NCI-H2081 treated with DMSO at 0.1 percent for 48 hours (cell line): ENCODE measurements around the gene CA4.

ENCODE experiments used
- DNase-seq: peaks from one replicate; lab custom pipeline; 2025; lab: John Stamatoyannopoulos, UW

Gene CA4

GRCh38 chr17:60155815-60156214 is 6.0 kb downstream of the CA4 start:
- DNase-seq, result no peak

GRCh38 chr17:60156746-60157145 is 7.0 kb downstream of the CA4 start:
- DNase-seq, result no peak

GRCh38 chr17:60157487-60158040 is 7.8 kb downstream of the CA4 start:
- no peak for DNase-seq

GRCh38 chr17:60158751-60159478 is 9.1 kb downstream of the CA4 start:
- DNase-seq, result no peak

- DNase-seq, result no peak
Measured at GRCh38 chr17:60159479-60159866, 9.7 kb downstream of the CA4 start.

GRCh38 chr17:60160829-60161501 is 11.2 kb downstream of the CA4 start:
- DNase-seq, result no peak

GRCh38 chr17:60161598-60162330 is 12.0 kb downstream of the CA4 start:
- no peak for DNase-seq

- no peak for DNase-seq
Measured at GRCh38 chr17:60163108-60163784, 13.5 kb downstream of the CA4 start.

GRCh38 chr17:60164164-60164563 is 14.4 kb downstream of the CA4 start:
- DNase-seq, result no peak

GRCh38 chr17:60164697-60165096 is 14.9 kb downstream of the CA4 start:
- no peak for DNase-seq

GRCh38 chr17:60165223-60165622 is 15.4 kb downstream of the CA4 start:
- DNase-seq, result no peak

GRCh38 chr17:60165971-60166370 is 16.2 kb downstream of the CA4 start:
- no peak for DNase-seq

GRCh38 chr17:60167065-60167741 is 17.4 kb downstream of the CA4 start:
- no peak for DNase-seq

- DNase-seq, result no peak
Measured at GRCh38 chr17:60168654-60169053, 18.9 kb downstream of the CA4 start.

- no peak for DNase-seq
Measured at GRCh38 chr17:60169921-60170817, 20.4 kb downstream of the CA4 start.

- DNase-seq, result peak; percentile 45
Measured at GRCh38 chr17:60170835-60171752, 21.3 kb downstream of the CA4 start.

- no peak for DNase-seq
Measured at GRCh38 chr17:60171753-60172079, 21.9 kb downstream of the CA4 start.

- DNase-seq, result no peak
Measured at GRCh38 chr17:60173304-60173819, 23.6 kb downstream of the CA4 start.

- no peak for DNase-seq
Measured at GRCh38 chr17:60174035-60174434, 24.3 kb downstream of the CA4 start.
